ENCODE data around the gene DENND5B. TPM values are rescaled to one million over a fixed set of nuclear protein-coding genes. Genes with fewer than 3 reads are reported as not detected.
A peak's percentile ranks its signal among the peaks of the same experiment; 100 is the strongest.

DENND5B gene
- total RNA-seq, 1 experiment from 2014 or later, result 13.8 TPM

DNA sequence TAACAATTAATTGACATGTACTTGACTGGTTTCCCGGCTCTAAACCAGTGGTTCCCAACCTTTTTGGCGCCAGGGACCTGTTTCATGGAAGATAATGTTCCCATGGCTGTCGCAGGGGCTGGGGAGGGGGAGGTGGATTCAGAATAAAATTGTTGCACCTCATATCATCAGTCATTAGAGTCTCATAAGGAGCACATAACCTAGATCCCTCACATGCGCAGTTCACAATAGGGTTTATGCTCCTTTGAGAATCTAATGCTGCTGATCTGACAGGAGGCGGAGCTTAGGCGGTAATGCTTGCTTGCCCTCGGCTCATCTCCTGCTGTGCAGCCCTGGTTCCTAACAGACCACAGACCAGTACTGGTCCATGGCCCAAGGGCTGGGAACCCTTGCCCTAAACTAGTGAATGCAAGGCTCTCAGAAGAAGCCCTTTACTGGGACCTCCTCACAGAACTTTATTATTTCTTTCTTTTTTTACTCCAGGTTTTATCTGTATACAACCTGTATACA, 178.6 kb downstream of the DENND5B start (continued):
- TF ChIP-seq CTCF (IDR thresholded peaks at IDR 0.05), result no peak

DNA sequence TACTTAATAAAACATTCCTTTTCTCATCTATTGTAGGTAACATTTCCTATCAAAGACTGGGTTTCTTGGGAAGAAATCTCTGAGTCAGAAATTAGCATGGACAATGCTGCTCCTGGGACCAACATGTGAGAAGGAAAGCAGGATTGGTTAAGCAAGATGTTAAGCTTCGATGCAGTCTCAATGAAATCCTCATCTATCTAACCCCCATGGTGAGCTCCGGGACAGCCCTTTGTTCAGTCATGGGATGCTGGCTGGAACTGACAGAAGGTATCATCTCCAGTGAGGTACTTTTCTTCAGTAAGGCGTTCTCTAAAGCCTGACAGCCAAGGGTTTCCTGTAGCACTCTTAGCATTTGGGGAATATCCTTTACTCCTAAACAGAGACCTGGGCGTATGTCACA, 182.2 kb downstream of the DENND5B start:
- Mint-ChIP-seq H3K27me3 (ENCODE audit: low read depth) (no peaks in the 10 kb centered on the region), H3K9me3 (no peaks in the 10 kb centered on the region), H3K4me3 (no peak overlapping the region), H3K27ac (no peak overlapping the region), H3K4me1 (peaks cover 3% of the 10 kb centered on the region), H3K36me3 (no peaks in the 10 kb centered on the region)
- POLR2A ChIA-PET, result no interaction called here
- ATAC-seq (peak; percentile 32; the same call in 1 of the 2 replicates), DNase-seq (ENCODE audit: low spot score) (no peak)
- CTCF ChIA-PET, result interaction anchor here (1.0 kb wide), 1 partner anchor 111 kb away, joined by 3 read pairs; no protein-coding TSS in a partner anchor
- TF ChIP-seq ESRRA (CRISPR knock-in tag; IDR thresholded peaks at IDR 0.05; ENCODE audit: borderline replicate concordance) (no peak), MXD4 (CRISPR knock-in tag; IDR thresholded peaks at IDR 0.05; ENCODE audit: borderline replicate concordance) (no peak), ZBTB21 (CRISPR knock-in tag; IDR thresholded peaks at IDR 0.05; ENCODE audit: borderline replicate concordance) (no peak), E2F1 (CRISPR knock-in tag; IDR thresholded peaks at IDR 0.05) (no peak), CREM (CRISPR knock-in tag; IDR thresholded peaks at IDR 0.05) (no peak), FOXK1 (CRISPR knock-in tag; IDR thresholded peaks at IDR 0.05) (no peak), ELF4 (CRISPR knock-in tag; IDR thresholded peaks at IDR 0.05; ENCODE audit: low read depth) (no peak), KAT7 (CRISPR knock-in tag; IDR thresholded peaks at IDR 0.05; ENCODE audit: borderline replicate concordance) (no peak)

- Mint-ChIP-seq H3K36me3 (no peaks in the 10 kb centered on the region), H3K27ac (no peak overlapping the region), H3K4me3 (no peak overlapping the region), H3K27me3 (ENCODE audit: low read depth) (no peaks in the 10 kb centered on the region), H3K9me3 (no peaks in the 10 kb centered on the region), H3K4me1 (peaks cover 3% of the 10 kb centered on the region)
- ChIA-PET CTCF (no interaction called here), POLR2A (no interaction called here)
- no peak for TF ChIP-seq NR3C1 (CRISPR knock-in tag; conservative IDR thresholded peaks at IDR 0.05; ENCODE audit: low read depth)
- ATAC-seq, result no peak
- no peak for DNase-seq (ENCODE audit: low spot score)
These were observed 183.4 kb downstream of the DENND5B start for GRCh38 chr12:31407562-31407961.

- no peaks in the 10 kb centered on the region for H3K36me3 Mint-ChIP-seq
- ChIA-PET CTCF (no interaction called here), POLR2A (no interaction called here)
- DNase-seq (ENCODE audit: low spot score) (no peak), ATAC-seq (no peak)
- 0 out of 2 replicates have a peak overlapping the region, but pooled peaks have one; percentile 12 for H3K27ac Mint-ChIP-seq
- no peaks in the 10 kb centered on the region for H3K27me3 Mint-ChIP-seq (ENCODE audit: low read depth)
- H3K9me3 Mint-ChIP-seq, result no peaks in the 10 kb centered on the region
- no peak overlapping the region for H3K4me3 Mint-ChIP-seq
- peaks cover 2% of the 10 kb centered on the region for H3K4me1 Mint-ChIP-seq
- no peak for TF ChIP-seq EMX1 (CRISPR knock-in tag; IDR thresholded peaks at IDR 0.05)
- no peak for TF ChIP-seq SMAD3 (CRISPR knock-in tag; IDR thresholded peaks at IDR 0.05; ENCODE audit: borderline replicate concordance)
- TF ChIP-seq KAT7 (CRISPR knock-in tag; IDR thresholded peaks at IDR 0.05; ENCODE audit: borderline replicate concordance), result no peak
- TF ChIP-seq CTCF (IDR thresholded peaks at IDR 0.05), result no peak
- TF ChIP-seq FOXP4 (CRISPR knock-in tag; IDR thresholded peaks at IDR 0.05), result no peak
- TF ChIP-seq, protein P1, sequence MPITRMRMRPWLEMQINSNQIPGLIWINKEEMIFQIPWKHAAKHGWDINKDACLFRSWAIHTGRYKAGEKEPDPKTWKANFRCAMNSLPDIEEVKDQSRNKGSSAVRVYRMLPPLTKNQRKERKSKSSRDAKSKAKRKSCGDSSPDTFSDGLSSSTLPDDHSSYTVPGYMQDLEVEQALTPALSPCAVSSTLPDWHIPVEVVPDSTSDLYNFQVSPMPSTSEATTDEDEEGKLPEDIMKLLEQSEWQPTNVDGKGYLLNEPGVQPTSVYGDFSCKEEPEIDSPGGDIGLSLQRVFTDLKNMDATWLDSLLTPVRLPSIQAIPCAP (CRISPR knock-in tag; IDR thresholded peaks at IDR 0.05), result no peak
- no peak for TF ChIP-seq RELA (CRISPR knock-in tag; IDR thresholded peaks at IDR 0.05; ENCODE audit: borderline replicate concordance)
- TF ChIP-seq ATF1 (CRISPR knock-in tag; IDR thresholded peaks at IDR 0.05), result no peak
- TF ChIP-seq ZNF416 (CRISPR knock-in tag; IDR thresholded peaks at IDR 0.05), result no peak
- TF ChIP-seq, protein P2, sequence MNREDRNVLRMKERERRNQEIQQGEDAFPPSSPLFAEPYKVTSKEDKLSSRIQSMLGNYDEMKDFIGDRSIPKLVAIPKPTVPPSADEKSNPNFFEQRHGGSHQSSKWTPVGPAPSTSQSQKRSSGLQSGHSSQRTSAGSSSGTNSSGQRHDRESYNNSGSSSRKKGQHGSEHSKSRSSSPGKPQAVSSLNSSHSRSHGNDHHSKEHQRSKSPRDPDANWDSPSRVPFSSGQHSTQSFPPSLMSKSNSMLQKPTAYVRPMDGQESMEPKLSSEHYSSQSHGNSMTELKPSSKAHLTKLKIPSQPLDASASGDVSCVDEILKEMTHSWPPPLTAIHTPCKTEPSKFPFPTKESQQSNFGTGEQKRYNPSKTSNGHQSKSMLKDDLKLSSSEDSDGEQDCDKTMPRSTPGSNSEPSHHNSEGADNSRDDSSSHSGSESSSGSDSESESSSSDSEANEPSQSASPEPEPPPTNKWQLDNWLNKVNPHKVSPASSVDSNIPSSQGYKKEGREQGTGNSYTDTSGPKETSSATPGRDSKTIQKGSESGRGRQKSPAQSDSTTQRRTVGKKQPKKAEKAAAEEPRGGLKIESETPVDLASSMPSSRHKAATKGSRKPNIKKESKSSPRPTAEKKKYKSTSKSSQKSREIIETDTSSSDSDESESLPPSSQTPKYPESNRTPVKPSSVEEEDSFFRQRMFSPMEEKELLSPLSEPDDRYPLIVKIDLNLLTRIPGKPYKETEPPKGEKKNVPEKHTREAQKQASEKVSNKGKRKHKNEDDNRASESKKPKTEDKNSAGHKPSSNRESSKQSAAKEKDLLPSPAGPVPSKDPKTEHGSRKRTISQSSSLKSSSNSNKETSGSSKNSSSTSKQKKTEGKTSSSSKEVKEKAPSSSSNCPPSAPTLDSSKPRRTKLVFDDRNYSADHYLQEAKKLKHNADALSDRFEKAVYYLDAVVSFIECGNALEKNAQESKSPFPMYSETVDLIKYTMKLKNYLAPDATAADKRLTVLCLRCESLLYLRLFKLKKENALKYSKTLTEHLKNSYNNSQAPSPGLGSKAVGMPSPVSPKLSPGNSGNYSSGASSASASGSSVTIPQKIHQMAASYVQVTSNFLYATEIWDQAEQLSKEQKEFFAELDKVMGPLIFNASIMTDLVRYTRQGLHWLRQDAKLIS (CRISPR knock-in tag; IDR thresholded peaks at IDR 0.05; ENCODE audit: borderline replicate concordance), result no peak
- no peak for TF ChIP-seq ZNF396 (CRISPR knock-in tag; IDR thresholded peaks at IDR 0.05; ENCODE audit: borderline replicate concordance)
These were observed 184.6 kb downstream of the DENND5B start for GRCh38 chr12:31406345-31406744.
